Measurements from ENCODE around the gene CCDC142.

Gene CCDC142

GRCh38 chr2:74511104-74511989 lies 28.5 kb upstream of the CCDC142 start:
- TF ChIP-seq PPARA (CRISPR knock-in tag; IDR thresholded peaks at IDR 0.05; ENCODE audit: borderline replicate concordance): no peak
- TF ChIP-seq ZFP3 (CRISPR knock-in tag; IDR thresholded peaks at IDR 0.05): peak; percentile 96
- no peak for TF ChIP-seq POU6F1 (CRISPR knock-in tag; IDR thresholded peaks at IDR 0.05; ENCODE audit: borderline replicate concordance, low read depth)
- no peak for ATAC-seq

DNA sequence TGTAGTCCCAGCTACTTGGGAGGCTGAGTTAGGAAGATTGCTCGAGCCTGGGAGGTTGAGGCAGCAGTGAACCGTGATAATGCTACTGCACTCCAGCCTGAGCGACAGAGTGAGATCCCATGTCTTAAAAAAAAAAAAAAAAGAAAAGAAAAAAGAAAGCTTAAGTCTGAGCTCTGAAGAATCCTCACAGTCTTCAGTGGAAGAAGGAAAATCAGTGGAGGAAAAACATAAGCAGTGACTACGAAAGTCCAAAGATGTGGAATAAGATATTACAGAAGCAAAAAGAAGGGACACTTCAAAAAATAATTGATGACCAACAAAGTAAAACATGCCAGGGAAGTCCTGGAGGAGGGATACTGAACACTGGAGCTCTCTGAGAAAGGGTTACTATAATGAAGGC lies 27.5 kb upstream of the CCDC142 start:
- no peak for ATAC-seq
- TF ChIP-seq ISL1 (CRISPR knock-in tag; IDR thresholded peaks at IDR 0.05) (no peak), RARB (CRISPR knock-in tag; IDR thresholded peaks at IDR 0.05) (no peak), CSDC2 (CRISPR knock-in tag; IDR thresholded peaks at IDR 0.05) (no peak), SNAI2 (CRISPR knock-in tag; IDR thresholded peaks at IDR 0.05) (no peak), ZFP3 (CRISPR knock-in tag; IDR thresholded peaks at IDR 0.05) (no peak), ZC3H10 (CRISPR knock-in tag; IDR thresholded peaks at IDR 0.05) (no peak), PPARA (CRISPR knock-in tag; IDR thresholded peaks at IDR 0.05; ENCODE audit: borderline replicate concordance) (no peak), GLIS3 (CRISPR knock-in tag; IDR thresholded peaks at IDR 0.05) (no peak), TSHZ2 (CRISPR knock-in tag; IDR thresholded peaks at IDR 0.05) (no peak), POU6F1 (CRISPR knock-in tag; IDR thresholded peaks at IDR 0.05; ENCODE audit: borderline replicate concordance, low read depth) (no peak), ARNTL (CRISPR knock-in tag; IDR thresholded peaks at IDR 0.05; ENCODE audit: borderline replicate concordance, low read depth) (no peak)
- TF ChIP-seq, protein P1, sequence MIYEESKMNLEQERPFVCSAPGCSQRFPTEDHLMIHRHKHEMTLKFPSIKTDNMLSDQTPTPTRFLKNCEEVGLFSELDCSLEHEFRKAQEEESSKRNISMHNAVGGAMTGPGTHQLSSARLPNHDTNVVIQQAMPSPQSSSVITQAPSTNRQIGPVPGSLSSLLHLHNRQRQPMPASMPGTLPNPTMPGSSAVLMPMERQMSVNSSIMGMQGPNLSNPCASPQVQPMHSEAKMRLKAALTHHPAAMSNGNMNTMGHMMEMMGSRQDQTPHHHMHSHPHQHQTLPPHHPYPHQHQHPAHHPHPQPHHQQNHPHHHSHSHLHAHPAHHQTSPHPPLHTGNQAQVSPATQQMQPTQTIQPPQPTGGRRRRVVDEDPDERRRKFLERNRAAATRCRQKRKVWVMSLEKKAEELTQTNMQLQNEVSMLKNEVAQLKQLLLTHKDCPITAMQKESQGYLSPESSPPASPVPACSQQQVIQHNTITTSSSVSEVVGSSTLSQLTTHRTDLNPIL (CRISPR knock-in tag; IDR thresholded peaks at IDR 0.05; ENCODE audit: low read depth): no peak

- peak; percentile 79 for ATAC-seq
- TF ChIP-seq, protein P1 (CRISPR knock-in tag; IDR thresholded peaks at IDR 0.05; ENCODE audit: low read depth): no peak
- no peak for TF ChIP-seq ZNF565 (CRISPR knock-in tag; conservative IDR thresholded peaks at IDR 0.05; ENCODE audit: low read depth)
- 0 out of 2 replicates have a peak, but pooled peaks have one; percentile 66 for TF ChIP-seq ZFP3 (CRISPR knock-in tag; IDR thresholded peaks at IDR 0.05)
- no peak for TF ChIP-seq ESRRG (CRISPR knock-in tag; IDR thresholded peaks at IDR 0.05)
- peak; percentile 96 for TF ChIP-seq TCF4 (CRISPR knock-in tag; IDR thresholded peaks at IDR 0.05; ENCODE audit: borderline replicate concordance)
- TF ChIP-seq SNAI2 (CRISPR knock-in tag; IDR thresholded peaks at IDR 0.05): no peak
- 0 out of 2 replicates have a peak, but pooled peaks have one; percentile 11 for TF ChIP-seq ZNF8 (CRISPR knock-in tag; IDR thresholded peaks at IDR 0.05)
- no peak for TF ChIP-seq TOX (CRISPR knock-in tag; IDR thresholded peaks at IDR 0.05; ENCODE audit: borderline replicate concordance)
- TF ChIP-seq CSRNP3 (CRISPR knock-in tag; IDR thresholded peaks at IDR 0.05): no peak
- no peak for TF ChIP-seq BACH2 (CRISPR knock-in tag; IDR thresholded peaks at IDR 0.05; ENCODE audit: borderline replicate concordance)
- peak; percentile 50; the same call in 1 of the 2 replicates for TF ChIP-seq ZNF70 (CRISPR knock-in tag; IDR thresholded peaks at IDR 0.05)
- TF ChIP-seq PATZ1 (CRISPR knock-in tag; IDR thresholded peaks at IDR 0.05; ENCODE audit: borderline replicate concordance): peak; percentile 98
- no peak; the same call in 1 of the 2 replicates for TF ChIP-seq ISL1 (CRISPR knock-in tag; IDR thresholded peaks at IDR 0.05)
- TF ChIP-seq ZC3H10 (CRISPR knock-in tag; IDR thresholded peaks at IDR 0.05): no peak
- no peak for TF ChIP-seq ARNTL (CRISPR knock-in tag; IDR thresholded peaks at IDR 0.05; ENCODE audit: borderline replicate concordance, low read depth)
These were observed 25.2 kb upstream of the CCDC142 start for GRCh38 chr2:74507926-74508520.
